ENCODE results near the gene DMKN.

Gene DMKN

GRCh38 chr19:35549879-35550523, 36.6 kb upstream of the DMKN start:
- DNase-seq: peak in 1 of 58 donors; percentile 16

DNA sequence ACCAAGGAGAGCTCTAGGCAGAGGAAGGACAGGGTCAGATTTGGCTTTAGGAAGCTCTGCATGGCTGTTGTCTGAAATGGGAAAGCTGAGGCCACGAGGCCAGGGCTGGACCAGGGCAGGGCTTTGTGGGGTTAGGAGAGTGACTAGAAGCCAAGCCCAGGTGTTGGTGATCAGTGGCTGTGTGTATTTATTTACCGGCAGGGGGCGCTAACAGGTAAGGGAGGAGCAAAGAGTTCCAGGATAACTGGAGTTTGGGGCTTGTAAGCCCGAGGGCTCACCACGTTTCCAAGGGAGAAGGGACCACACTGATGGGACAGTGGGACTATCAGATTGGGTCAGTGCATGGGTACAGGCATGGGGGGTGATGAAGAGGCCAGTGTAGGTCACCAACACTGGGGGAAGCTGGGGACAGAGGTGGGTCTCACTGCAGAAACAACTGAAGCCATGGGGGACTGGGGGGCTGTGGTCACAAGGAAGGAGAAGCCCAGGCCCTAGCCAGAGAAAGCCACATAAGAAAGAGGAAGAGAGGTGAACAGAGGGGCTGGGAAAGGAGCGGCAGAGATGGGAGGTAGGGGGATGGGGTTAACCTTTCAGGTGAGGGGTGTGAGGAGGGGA, 35.8 kb upstream of the DMKN start:
- DNase-seq: peak in 24 of 58 donors; percentile 2 to 45 (median 16)

- DNase-seq: no peak
Observed at GRCh38 chr19:35546532-35546931, 33.1 kb upstream of the DMKN start.

DNA sequence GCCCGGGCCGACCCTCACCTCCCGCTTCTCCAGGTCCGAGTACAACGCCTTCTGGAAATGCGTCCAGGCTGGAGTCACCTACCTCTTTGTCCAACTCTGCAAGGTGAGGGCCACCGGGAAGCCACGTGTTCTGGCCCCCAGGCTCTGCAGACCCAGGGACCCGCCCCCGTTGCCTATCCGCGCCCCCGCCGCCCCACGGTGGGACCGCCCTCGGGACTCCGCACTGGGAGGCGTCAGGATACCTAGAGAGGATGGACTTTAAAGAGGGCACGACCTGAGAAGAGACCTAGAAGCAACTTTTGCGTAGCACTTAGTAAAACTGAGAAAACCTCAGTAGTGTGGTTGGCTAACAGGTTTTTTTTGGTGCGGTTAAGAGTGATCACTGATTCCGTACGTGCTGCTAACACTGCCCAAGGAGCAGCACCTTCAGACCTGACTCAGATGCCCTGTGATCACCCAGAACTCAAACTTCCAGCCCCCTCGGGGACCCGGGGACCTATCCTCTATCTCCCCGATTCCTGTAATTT, 32.5 kb upstream of the DMKN start:
- DNase-seq: peak in 11 of 58 donors; percentile 27 to 65 (median 55)

- peak; percentile 39 to 93 (median 83) for DNase-seq
Observed at GRCh38 chr19:35545001-35545854, 31.8 kb upstream of the DMKN start, which contains the start of gene TMEM147. TSS of gene TMEM147 (plus strand) at chr19:35545626. CDS start at chr19:35545740, 114 bp downstream.

GRCh38 chr19:35544110-35544802, 30.8 kb upstream of the DMKN start:
- DNase-seq: no peak

GRCh38 chr19:35543280-35544109, 30.0 kb upstream of the DMKN start:
- DNase-seq: no peak

DNA sequence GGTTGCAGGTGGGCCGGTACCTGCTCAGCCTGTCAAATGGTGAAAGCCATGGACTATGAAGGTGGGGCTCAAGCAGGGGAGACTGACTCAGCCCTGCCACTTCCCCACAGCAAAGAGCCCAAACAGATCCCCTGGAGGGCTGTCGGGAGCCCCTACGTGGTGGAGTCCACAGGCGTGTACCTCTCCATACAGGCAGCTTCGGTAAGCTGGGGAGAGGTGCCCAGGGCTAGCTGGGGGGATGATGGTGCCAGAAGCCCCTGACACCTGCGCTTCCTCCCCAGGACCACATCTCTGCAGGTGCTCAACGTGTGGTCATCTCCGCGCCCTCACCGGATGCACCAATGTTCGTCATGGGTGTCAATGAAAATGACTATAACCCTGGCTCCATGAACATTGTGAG, 28.8 kb upstream of the DMKN start:
- no peak for DNase-seq

DNA sequence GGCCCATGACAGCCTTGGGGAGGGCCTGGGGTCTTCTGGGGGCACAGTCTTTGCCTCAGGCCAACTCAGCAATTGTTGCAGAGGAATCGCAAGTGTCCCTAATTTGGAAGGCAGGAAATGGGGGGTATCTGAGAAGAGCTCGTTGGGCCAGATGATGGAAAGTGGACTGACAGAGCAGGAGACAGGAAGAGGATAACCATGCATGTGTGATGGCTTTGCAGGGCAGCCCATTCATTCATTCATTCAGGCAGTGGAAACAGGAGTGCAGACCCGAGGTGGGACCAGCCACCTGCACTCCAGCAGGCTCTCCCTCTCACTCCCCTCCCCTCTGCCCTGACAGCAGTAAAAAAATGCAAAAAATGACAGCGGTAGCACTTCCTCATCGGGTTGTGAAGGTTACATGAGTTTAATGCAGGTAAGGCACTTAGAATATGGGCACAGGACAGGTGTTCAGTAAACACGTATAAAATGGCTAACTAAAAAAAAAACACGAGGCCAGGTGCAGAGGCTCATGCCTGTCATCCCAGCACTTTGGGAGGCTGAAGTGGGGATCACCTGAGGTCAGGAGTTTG, 27.0 kb upstream of the DMKN start:
- no peak for DNase-seq

- DNase-seq: no peak
Observed at GRCh38 chr19:35539850-35540249, 26.4 kb upstream of the DMKN start.

DNA sequence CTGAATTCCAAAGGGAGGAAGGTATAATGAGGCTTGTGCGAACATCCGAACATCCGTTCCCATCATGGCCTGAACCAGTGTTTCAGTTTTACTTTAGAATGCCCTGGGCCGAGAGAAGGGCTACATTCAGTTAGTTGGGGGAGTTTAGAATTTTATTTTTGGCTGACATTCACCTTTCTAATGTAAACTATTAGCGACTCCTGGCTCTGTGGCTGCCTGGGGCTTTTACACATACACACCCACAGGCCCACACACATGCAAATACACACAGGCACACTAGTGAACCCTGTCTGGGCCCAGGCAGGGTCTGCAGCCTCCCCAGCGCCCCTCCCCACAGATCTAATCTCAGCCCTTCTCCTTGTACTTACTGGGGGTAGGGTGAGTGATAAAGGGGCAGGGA, 25.9 kb upstream of the DMKN start:
- DNase-seq: no peak

- DNase-seq: no peak
Observed at GRCh38 chr19:35534803-35535480, 21.5 kb upstream of the DMKN start.

DNA sequence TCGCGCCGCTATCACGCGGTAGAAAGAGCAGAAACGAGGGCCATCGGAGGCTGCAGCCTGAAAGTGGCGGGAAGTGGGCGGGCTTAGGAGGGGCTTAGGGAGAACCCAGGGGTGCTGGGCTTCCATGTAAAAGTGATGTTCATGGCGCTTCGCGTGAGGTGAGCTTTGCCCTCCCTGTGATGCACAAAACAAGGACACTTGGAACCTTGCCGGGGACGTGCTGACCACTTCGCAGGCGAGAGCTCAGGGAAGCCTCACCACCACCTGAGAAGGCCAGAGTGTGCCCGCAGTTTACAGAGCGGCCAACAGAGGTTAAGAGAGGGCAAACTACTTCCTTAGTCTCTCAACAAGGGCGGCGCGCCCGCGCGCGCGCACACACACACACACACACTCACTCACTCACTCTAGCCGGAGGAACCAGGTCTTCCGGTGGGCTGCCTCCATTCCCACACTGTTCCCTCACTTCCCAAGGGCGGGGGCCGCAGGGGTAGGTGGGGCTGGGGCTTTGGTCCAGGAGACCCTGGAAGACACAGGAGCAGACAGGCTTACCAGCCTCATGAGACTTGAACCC, 20.5 kb upstream of the DMKN start:
- no peak for DNase-seq

DNA sequence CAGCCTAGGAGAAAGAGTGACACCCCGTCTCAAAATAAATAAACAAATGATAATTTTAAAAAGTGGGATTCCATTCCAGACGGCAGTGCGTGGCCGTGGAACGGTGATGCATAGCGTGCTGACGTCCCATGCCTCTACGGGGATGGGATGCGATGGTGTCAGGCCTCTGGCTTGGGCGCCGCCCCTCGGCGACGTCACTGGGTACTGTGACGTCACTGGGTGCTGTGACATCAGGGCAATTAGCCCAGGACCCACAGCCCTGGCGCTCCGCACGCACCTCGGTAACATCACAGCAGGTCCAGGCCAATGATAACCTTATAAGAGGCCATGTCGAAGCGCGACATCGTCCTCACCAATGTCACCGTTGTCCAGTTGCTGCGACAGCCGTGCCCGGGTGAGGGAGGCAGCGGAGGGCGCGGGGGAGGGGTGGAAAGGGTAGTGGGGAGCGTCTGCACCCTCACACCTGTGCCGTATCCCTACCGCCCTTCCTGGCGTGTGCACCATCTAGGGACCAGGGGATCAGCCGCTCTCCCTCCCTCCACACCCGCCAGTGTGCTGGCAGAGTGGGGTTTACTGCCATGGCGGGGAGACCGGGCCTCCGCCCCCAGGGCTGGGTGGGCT, 19.9 kb upstream of the DMKN start, which contains the start of gene GAPDHS:
TSS of gene GAPDHS (plus strand) at position 256 of the 621 bp plus-strand sequence. CDS start at position 328, 72 bp downstream.
- no peak for DNase-seq

GRCh38 chr19:35531291-35531690, 17.8 kb upstream of the DMKN start:
- no peak for DNase-seq

DNA sequence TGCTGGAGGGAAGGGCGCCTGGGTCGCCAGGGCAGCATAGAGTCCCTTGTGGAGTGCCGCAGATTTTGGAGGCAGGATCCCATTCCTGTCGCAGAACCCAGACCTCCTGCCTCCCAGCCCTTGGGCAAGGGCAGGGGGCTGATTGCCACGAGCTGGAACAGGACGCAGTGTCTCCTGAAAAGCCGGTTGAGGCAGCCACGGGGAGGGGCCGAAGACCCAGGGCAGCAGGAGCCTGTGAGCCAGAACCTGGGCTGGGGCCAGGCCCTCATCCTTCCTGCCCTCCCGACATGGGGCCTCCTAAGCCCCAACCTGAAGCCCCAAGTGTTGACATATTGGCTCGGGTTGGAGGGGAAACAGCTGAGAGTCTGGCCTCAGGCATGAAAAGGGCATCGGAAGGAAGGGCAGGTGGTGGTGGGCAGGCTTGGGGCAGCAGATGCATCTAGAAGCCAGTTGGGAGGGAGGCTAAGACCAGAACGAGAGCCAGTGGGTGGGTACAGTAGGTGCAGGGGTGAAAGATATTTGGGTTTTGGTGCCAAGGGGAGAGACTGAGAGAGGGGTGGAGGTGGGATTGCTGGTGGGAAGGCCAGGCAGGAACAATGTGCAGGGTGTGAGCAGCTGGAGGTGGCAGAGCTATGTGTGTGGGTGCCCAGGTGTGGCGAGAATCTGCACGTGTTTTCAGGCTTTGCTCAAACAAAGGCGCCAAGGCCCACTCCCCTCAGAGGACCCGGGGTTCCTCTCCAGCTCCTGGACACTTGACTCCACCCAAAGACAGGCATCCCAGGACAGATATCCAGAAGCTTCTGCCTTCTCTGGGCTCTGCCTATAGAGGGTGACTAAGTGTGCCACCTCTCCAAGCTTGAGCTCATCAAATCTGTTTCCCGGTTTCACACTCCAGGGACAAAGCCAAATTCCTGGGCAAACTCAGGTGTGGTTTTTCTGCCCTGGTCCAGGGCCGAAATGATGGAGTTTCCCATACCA, 16.1 kb upstream of the DMKN start:
- DNase-seq: no peak

Data from anterior cingulate cortex (tissue), 58 donors.